ENCODE data around the gene CPNE4.

DNA sequence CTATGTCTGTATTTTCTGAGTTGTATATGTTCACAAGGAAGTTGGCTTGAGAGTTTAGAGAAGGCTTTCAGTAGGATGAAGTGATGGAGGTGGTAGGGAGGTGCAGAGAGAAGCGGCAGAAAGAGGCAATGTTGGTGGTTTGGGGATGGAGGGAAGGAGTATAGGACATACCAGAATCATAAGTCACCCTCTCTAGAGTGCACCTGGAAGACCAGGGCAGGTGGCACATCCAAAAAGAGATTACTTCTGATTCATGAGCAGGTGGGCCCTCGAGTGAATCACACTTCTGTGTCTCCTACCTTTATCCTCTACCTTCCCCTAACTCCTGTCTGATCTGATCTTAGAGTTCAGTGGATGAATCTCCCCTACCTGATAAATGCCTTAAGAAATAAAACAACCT is 490.3 kb downstream of the CPNE4 start:
- TF ChIP-seq CTCF (IDR thresholded peaks at IDR 0.05 in 4 of 5, conservative IDR thresholded peaks at IDR 0.05 in 1 of 5): no peak
- no peak for TF ChIP-seq POLR2A (IDR thresholded peaks at IDR 0.05)
